A549 (cell line): ENCODE results near the gene CATSPERZ.

ENCODE experiments used
- CHD2 ChIP-seq: fragments of 150-350 bp; IDR thresholded peaks from 2 replicates; pipeline ENCODE4 v1.6.1; 2014; ENCODE audit warnings: low read length; ENCODE audit not compliant: partially characterized antibody
- CTCF ChIP-seq: fragments of >200 bp; sonication (Bioruptor Twin); formaldehyde crosslinking; IDR thresholded peaks from 3 replicates; pipeline ENCODE4 v1.5.1; 2016
- JUN ChIP-seq, 2 experiments: fragments of >200 bp; sonication (Bioruptor Twin); formaldehyde crosslinking; IDR thresholded peaks; 2 replicates in 1 of 2; 3 replicates in 1 of 2; pipeline ENCODE4 v1.6.1; 2016 to 2017

GRCh38 chr11:64330888-64331287 lies 30.7 kb downstream of the CATSPERZ start:
- TF ChIP-seq JUN (IDR thresholded peaks at IDR 0.05) = no peak
- no peak for TF ChIP-seq CTCF
- no peak for TF ChIP-seq CHD2
